Muscle of back (tissue), 13 donors: ENCODE results near the gene ECT2. TPM values are rescaled to one million over a fixed set of nuclear protein-coding genes. Genes with fewer than 3 reads are reported as not detected.
"Not testable (repeated sequence)": the region's sequence is repeated elsewhere in the genome, so short reads cannot be mapped to it uniquely, and the experiment has no call there.

Experiments used
- DNase-seq, 3 donors: peaks; one replicate each; pipeline versions ENCODE4 v3.0.0 to v3.0.0-alpha.2; 2013
- long read RNA-seq, 9 donors: transcript quantifications; one replicate each; lab custom pipeline, GENCODE V29; 2026
- polyA plus RNA-seq, 10 donors: library from polyadenylated mRNA; unstranded; fragments of 120-200 nt; gene quantifications; one replicate each; pipeline ENCODE4 v1.2.1, GENCODE V29; 2013; ENCODE audit not compliant: insufficient read length in 10 of 10

Gene ECT2
- 10 to 100 TPM; 11.2 to 23.8 (median 16.0) TPM for polyA plus RNA-seq
- long read RNA-seq, donor 1, full-length matches to known transcripts = 1 of 1 reads
- long read RNA-seq, donor 1, partial matches to known transcripts = 0 of 1 reads
- long read RNA-seq, donor 1, other reads (novel, unspliced or antisense) = 0 of 1 reads
- long read RNA-seq, donor 2 = 0 reads
- long read RNA-seq, donor 3 = 0 reads
- long read RNA-seq, donor 4 = 0 reads
- long read RNA-seq, donor 5, partial matches to known transcripts = 0 of 1 reads
- long read RNA-seq, donor 5, other reads (novel, unspliced or antisense) = 0 of 1 reads
- long read RNA-seq, donor 6, partial matches to known transcripts = 13 of 13 reads
- long read RNA-seq, donor 6, other reads (novel, unspliced or antisense) = 0 of 13 reads
- long read RNA-seq, donor 7, full-length matches to known transcripts = 2 of 2 reads
- long read RNA-seq, donor 7, partial matches to known transcripts = 0 of 2 reads
- long read RNA-seq, donor 7, other reads (novel, unspliced or antisense) = 0 of 2 reads
- long read RNA-seq, donor 8 = 0 reads
- long read RNA-seq, donor 9 = 0 reads

GRCh38 chr3:172750368-172751174 is at the start of gene ECT2:
Gene ECT2 (plus strand): TSS chr3:172750726. CDS start chr3:172754531, 3,805 bp downstream.
- peak; percentile 99 to 100 (median 99) for DNase-seq

- DNase-seq = no peak
Observed at GRCh38 chr3:172700936-172701455, 49.5 kb upstream of the ECT2 start.

GRCh38 chr3:172701751-172702150 is 48.8 kb upstream of the ECT2 start:
- no peak for DNase-seq

- DNase-seq = no peak
Observed at GRCh38 chr3:172702256-172702655, 48.3 kb upstream of the ECT2 start.

DNA sequence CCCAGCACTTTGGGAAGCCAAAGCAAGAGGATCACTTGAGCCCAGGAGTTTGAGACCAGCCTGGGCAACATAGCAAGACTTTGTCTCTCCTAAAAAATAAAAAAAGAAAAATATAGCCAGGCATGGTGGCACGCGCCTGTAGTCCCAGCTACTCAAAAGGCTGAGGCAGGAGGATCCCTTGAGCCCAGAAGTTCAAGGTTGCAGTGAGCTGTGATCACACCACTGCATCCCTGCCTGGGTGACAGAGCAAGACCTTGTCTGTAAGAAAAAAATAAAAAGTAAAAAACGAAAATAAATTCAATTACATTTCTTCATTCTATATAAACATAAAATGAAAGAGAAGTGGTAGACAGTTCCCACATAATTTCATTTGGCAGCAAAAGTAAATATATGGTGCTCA is 47.8 kb upstream of the ECT2 start:
- DNase-seq = not testable (repeated sequence)

- no peak for DNase-seq
Observed at GRCh38 chr3:172704001-172704400, 46.5 kb upstream of the ECT2 start.

DNA sequence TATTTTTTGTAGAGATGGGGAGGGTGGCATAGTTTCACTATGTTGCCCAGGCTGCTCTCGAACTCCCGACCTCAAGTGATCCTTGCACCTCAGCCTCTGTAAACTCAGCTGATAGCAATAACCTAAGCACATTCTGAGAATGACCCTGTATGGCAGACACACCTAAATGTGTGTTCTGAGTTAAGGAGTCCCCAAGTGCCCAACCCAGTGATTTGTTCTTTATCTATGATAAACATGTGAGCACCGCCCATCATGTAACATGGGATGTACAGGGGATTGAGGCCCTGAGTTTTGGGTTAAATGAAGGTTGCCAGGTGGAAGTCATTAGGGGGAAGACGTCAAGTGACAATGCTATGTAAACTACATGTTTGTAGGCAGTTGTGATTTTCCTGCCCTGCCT is 45.4 kb upstream of the ECT2 start:
- no peak for DNase-seq

GRCh38 chr3:172707030-172707429 is 43.5 kb upstream of the ECT2 start:
- no peak for DNase-seq

GRCh38 chr3:172707967-172708366 is 42.6 kb upstream of the ECT2 start:
- DNase-seq = no peak

DNA sequence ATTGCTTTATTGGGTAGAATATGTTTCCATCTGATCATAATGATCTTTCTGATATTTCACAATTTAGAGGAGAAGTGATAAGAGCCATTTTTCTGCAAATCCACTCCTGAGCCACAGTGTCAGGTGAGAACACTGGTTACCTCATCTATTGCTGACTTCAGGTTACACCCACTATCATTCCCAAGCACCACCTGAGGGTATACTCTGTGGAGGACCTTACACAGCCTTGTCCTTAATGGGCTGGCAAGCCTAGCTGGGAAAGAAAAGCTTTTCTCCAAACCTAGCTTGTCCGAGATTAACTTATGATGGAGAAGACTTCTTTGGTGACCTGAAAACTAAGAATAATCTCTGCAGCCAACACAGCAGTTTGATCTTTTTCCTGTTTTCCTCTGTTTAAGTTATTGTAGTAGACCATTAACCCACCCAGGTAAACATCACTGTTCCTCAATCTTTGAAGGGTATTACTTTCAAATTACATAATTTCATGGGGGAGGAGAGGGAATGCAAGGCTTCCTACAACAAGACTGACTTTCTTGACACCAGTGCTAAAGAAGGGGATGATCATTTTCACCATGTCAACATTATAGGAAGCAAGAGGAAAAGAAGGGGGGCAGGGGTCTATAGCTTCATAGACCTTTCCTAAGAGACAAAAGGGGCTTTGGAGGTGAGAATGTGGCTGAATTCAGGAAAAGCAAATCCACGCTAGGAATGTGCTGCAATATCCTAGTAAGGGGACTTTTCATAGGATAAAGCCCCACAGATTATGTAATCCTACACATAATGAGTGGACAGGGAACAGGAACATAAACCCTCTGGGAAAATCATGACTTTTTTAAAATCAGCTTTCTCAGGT is 41.4 kb upstream of the ECT2 start:
- DNase-seq = no peak

DNA sequence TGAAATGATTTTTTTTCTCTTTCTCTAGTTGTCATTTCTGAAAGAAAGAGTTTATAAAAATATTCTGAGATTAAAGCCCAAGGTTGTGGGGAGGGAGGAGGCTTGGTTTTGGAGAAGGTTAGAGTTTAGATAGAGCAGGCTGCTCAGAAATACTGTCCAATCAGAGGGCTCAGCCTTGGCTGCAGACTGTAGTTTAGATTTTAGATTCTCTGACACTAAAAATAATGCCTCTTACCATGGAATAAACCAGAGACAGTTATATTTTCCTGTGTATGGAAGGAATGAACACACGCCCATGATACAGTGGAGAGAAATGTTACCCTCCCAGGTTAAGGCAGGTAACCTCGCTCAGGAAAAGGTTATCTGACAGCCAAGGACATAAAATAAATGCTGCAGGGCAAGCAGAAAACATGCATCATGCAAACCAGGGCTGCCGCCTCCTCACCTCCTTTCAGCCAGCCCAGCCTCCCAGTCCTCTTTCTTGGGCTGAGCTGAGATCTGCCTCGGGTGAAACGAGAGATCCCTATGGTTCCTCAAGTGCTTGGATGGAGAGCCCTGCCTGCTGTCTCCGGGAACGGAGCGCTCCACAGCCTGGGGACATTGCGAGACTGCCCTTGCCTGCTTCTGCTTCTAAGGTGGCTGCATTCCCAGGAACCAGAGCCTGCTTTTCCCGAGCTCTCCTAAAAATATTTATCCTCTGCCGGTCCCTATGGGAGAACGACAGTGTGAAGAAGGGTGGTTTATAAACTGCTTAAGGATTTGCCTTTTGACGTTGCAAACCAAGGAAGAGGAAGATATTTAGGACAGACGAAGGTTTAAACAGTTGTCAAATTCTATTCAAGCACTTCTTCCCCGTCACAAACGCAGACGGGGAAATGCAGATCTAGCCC is 40.5 kb upstream of the ECT2 start:
- peak in 1 of 3 donors; percentile 29 for DNase-seq

GRCh38 chr3:172710664-172711453 is 39.7 kb upstream of the ECT2 start, which contains the start of gene NCEH1:
Gene NCEH1 (minus strand): TSS chr3:172711067. CDS start chr3:172710984, 83 bp downstream.
- DNase-seq = peak; percentile 89 to 95 (median 94)

DNA sequence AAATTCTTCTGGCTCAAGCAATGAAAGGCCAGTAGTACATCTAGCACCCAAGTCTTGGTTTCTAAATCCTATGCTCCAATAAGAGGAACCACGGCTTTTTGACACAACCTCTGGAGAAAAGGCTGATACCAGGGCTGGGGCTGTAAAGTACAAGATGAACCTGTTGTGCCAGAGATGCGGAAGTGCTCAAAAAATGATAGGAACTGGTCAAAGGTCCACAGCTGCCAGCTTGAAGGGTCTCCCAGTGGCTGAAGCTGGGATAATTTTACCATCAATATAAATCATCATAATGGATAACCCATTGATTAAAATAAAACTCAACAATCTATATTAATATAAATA is 39.1 kb upstream of the ECT2 start:
- no peak for DNase-seq

DNA sequence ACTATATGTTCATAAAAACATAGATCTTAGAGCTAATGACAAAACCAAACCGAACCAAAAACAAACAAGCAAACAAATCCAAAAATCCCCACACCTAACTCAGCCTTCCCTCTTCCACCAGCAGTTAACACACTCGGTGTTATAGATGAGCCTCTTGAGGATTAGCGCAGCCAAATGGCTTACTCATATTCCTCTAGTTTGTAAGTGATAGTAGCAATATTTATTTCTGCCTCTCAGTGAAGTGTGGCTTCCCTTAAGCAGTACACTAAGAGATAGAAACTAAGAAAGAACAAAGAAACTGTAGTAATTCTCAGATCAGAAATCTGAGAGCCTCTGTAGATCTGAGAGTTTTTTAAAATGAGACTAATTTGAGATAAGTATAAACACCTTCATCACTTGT is 37.2 kb upstream of the ECT2 start:
- peak in 2 of 3 donors; percentile 28 to 37 for DNase-seq

DNA sequence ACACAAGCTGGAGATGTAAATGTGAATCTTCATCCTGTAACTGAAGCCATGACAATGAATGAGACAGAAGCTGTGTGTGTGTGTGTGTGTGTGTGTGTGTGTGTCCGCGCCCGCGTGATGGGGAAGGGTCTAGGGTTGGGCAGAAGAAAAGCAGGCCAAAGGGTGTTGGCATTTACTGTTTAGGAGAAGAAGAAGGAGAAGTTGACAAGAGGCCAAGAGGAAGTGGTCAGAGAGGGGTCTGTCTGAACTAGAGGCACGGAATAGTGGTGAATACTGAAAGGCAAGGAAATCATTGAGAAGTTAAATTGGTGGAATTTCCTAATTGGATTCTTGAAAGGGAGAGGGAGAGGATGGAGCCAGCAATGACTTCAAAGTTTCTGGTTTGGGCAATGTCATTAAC is 34.0 kb upstream of the ECT2 start:
- peak in 2 of 3 donors; percentile 26 for DNase-seq

GRCh38 chr3:172717493-172718088 is 32.9 kb upstream of the ECT2 start:
- no peak for DNase-seq

DNA sequence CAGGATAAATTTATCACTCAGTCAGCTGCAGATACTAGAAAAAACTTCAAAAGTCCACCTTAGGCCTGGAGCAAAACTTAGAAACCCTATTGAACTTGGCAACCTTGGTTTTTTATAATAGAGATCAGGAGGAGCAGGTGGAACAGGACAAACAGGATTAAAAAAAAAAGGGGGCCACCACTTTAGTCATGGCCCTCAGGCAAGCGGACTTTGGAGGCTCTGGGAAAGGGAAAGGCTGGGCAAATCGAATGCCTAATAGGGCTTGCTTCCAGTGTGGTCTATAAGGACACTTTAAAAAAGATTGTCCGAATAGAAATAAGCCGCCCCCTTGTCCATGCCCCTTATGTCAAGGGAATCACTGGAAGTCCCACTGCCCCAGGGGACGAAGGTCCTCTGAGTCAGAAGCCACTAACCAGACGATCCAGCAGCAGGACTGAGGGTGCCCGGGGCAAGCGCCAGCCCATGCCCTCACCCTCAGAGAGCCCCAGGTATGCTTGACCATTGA is 27.9 kb upstream of the ECT2 start:
- DNase-seq = not testable (repeated sequence)

DNA sequence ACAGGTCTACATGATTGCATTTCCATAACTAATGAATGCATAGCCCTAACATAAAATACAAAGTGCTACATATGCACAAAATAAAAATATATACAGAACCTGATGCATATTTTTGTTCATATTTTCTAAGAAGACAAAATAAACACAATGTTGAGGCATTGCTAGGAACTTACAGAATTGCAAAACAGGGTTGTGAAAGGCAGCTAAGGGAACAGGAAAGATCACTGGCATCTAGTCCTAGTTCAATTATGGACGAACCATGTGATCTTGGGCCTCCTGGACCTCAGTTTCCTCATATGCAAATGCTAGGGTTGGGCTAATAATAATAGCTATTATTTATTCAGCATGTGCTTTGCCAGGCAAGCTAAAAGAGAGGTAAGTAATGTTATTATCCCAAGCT is 24.1 kb upstream of the ECT2 start:
- DNase-seq = no peak

- DNase-seq = no peak
Observed at GRCh38 chr3:172735014-172735413, 15.5 kb upstream of the ECT2 start.
